HepG2 (cell line): ENCODE data around the gene ZBED6. TPM values are rescaled to one million over a fixed set of nuclear protein-coding genes. Genes with fewer than 3 reads are reported as not detected.
A peak's percentile ranks its signal among the peaks of the same experiment; 100 is the strongest.

Source experiments
- ATAC-seq: fragments of 200-7000 bp; cut with Tn5 transposase; 3 replicates; pipeline ENCODE4 v1.9.1; 2020; ENCODE audit warnings: mild to moderate bottlenecking, moderate library complexity
- BruUV-seq: library from RNA; stranded (reverse); fragments of 400-500 nt; replicated peaks from 2 replicates; lab custom pipeline; 2021; lab: Mats Ljungman, UMichigan
- CTCF ChIA-PET: fragments of 300-600 bp; formaldehyde crosslinking; extraction: SDS; loops from one replicate; lab custom pipeline; 2021; ENCODE audit warnings: low total read pairs, inconsistent platforms, low intra/inter-chr PET ratio; lab: Yijun Ruan, JAX
- POLR2A ChIA-PET: fragments of 350-600 bp; sonication (Branson Sonifier 250); formaldehyde crosslinking; loops from one replicate; lab custom pipeline; 2020; ENCODE audit warnings: antibody characterized with exemption, inconsistent platforms; lab: Yijun Ruan, JAX
- DNase-seq: peaks from one replicate; pipeline ENCODE4 v3.0.0-alpha.2; 2015; ENCODE audit warnings: low spot score
- FAIRE-seq: peaks from 3 replicates; lab custom pipeline; 2011; peaks lifted over from hg19 to GRCh38; lab: Jason Lieb, UNC
- H2AFZ ChIP-seq: one replicate; pipeline ENCODE4 v1.6.1; 2011; ENCODE audit warnings: low read length, inconsistent platforms
- H3K27ac ChIP-seq: fragments of 300-600 bp; 3 replicates; pipeline ENCODE4 v1.8.0; 2011; ENCODE audit warnings: mixed run types, mild to moderate bottlenecking, mixed read lengths, low read length, inconsistent platforms; ENCODE audit not compliant: insufficient read depth; ENCODE audit errors: extremely low read length
- H3K27me3 ChIP-seq, 2 experiments: fragments of 200-600 bp in 1 of 2; 2 replicates in 1 of 2; 3 replicates in 1 of 2; pipeline versions ENCODE4 v1.6.0 to v1.8.0; 2011; ENCODE audit warnings: low read length in 2 of 2, mild to moderate bottlenecking in 2 of 2, moderate library complexity in 2 of 2, inconsistent platforms in 1 of 2; ENCODE audit not compliant: insufficient read depth in 2 of 2, control insufficient read depth in 1 of 2
- H3K36me3 ChIP-seq, 2 experiments: fragments of 200-600 bp in 1 of 2; replicated peaks in 1 of 2; 2 replicates in 1 of 2; 3 replicates in 1 of 2; pipeline versions ENCODE4 v1.5.1 to v1.8.0; 2011; ENCODE audit warnings: low read length in 2 of 2, inconsistent platforms in 1 of 2; ENCODE audit not compliant: insufficient read depth in 2 of 2, control insufficient read depth in 1 of 2
- H3K4me1 ChIP-seq: 2 replicates; pipeline ENCODE4 v1.5.1; 2012; ENCODE audit warnings: low read length, inconsistent platforms; ENCODE audit not compliant: insufficient read depth
- H3K4me2 ChIP-seq: 2 replicates; pipeline ENCODE4 v1.6.0; 2011; ENCODE audit warnings: low read depth, low read length, inconsistent platforms
- H3K4me3 ChIP-seq, 3 experiments: fragments of 200-600 bp in 1 of 3; sonication (generic), shearing (Covaris generic) in 1 of 3; replicated peaks in 1 of 3; 2 replicates each; pipeline ENCODE4 v1.5.1; 2011 to 2016; ENCODE audit warnings: low read length in 3 of 3, inconsistent platforms in 2 of 3, low read depth in 2 of 3, mild to moderate bottlenecking in 2 of 3, control low read depth in 1 of 3, mixed read lengths in 1 of 3; ENCODE audit not compliant: insufficient read depth in 1 of 3
- H3K79me2 ChIP-seq: one replicate; pipeline ENCODE4 v1.6.1; 2011; ENCODE audit warnings: low read length, inconsistent platforms; ENCODE audit not compliant: insufficient read depth
- H3K9ac ChIP-seq: 2 replicates; pipeline ENCODE4 v1.6.0; 2011; ENCODE audit warnings: mild to moderate bottlenecking, low read depth, low read length, inconsistent platforms; ENCODE audit not compliant: insufficient read depth
- H3K9me3 ChIP-seq: 2 replicates; pipeline ENCODE4 v1.5.1; 2012; ENCODE audit warnings: mild to moderate bottlenecking, low read length
- H4K20me1 ChIP-seq: 2 replicates; pipeline ENCODE4 v1.6.0; 2011; ENCODE audit warnings: inconsistent platforms, mild to moderate bottlenecking, low read length, moderate library complexity; ENCODE audit not compliant: insufficient read depth
- ADNP ChIP-seq: sonication (generic); formaldehyde crosslinking; IDR thresholded peaks from 2 replicates; pipeline ENCODE4 v1.4.0; 2020; ENCODE audit warnings: missing genetic modification reagents
- ASH2L ChIP-seq: fragments of 300-600, 200-600 bp; sonication (generic); IDR thresholded peaks from 2 replicates; pipeline ENCODE4 v1.7.0; 2017; ENCODE audit warnings: low read depth, mild to moderate bottlenecking, moderate library complexity, mixed read lengths, low read length; ENCODE audit not compliant: insufficient read length
- CBX2 ChIP-seq, 2 experiments: fragments of 200-600 bp in 1 of 2; sonication (generic); formaldehyde crosslinking in 1 of 2; IDR thresholded peaks; 2 replicates each; pipeline versions ENCODE4 v1.7.0 to v1.8.1; 2018 to 2022; ENCODE audit warnings: low read depth in 2 of 2, low read length in 1 of 2, mild to moderate bottlenecking in 1 of 2, missing genetic modification reagents in 1 of 2
- ELF3 ChIP-seq: IDR thresholded peaks from 2 replicates; pipeline ENCODE4 v1.6.1; 2016; ENCODE audit warnings: missing genetic modification reagents, missing compliant biosample characterization
- FLYWCH1 ChIP-seq: sonication (generic); formaldehyde crosslinking; IDR thresholded peaks from 2 replicates; pipeline ENCODE4 v1.8.1; 2023; ENCODE audit warnings: mild to moderate bottlenecking, missing genetic modification reagents
- FOXK1 ChIP-seq: sonication (generic); formaldehyde crosslinking; IDR thresholded peaks from 2 replicates; pipeline ENCODE4 v1.4.0; 2020; ENCODE audit warnings: low read depth, missing genetic modification reagents, borderline replicate concordance
- HES4 ChIP-seq: sonication (generic); formaldehyde crosslinking; IDR thresholded peaks from 2 replicates; pipeline ENCODE4 v1.9.0; 2021; ENCODE audit warnings: mild to moderate bottlenecking, missing genetic modification reagents, borderline replicate concordance
- MAZ ChIP-seq, 2 experiments: sonication (generic) in 1 of 2; formaldehyde crosslinking in 1 of 2; IDR thresholded peaks; 2 replicates each; pipeline versions ENCODE4 v1.5.0 to v1.6.1; 2012 to 2020; ENCODE audit warnings: low read depth in 2 of 2, mild to moderate bottlenecking in 2 of 2, borderline replicate concordance in 1 of 2, improper control_type of control experiment in 1 of 2, low read length in 1 of 2, missing genetic modification reagents in 1 of 2, moderate library complexity in 1 of 2
- MTF1 ChIP-seq: sonication (generic); formaldehyde crosslinking; IDR thresholded peaks from 2 replicates; pipeline ENCODE4 v1.5.0; 2020; ENCODE audit warnings: missing genetic modification reagents
- NCOA1 ChIP-seq: sonication (generic); formaldehyde crosslinking; IDR thresholded peaks from 2 replicates; pipeline ENCODE4 v1.9.0; 2021; ENCODE audit warnings: missing genetic modification reagents
- PAXIP1 ChIP-seq: sonication (generic); formaldehyde crosslinking; conservative IDR thresholded peaks from 2 replicates; pipeline ENCODE4 v1.4.0; 2020; ENCODE audit warnings: mild to moderate bottlenecking, missing genetic modification reagents, moderate library complexity
- POLR2A ChIP-seq, 2 experiments: IDR thresholded peaks; 2 replicates each; pipeline ENCODE4 v1.6.1; 2011; ENCODE audit warnings: low read depth in 2 of 2, low read length in 2 of 2, mild to moderate bottlenecking in 1 of 2, moderate library complexity in 1 of 2; ENCODE audit not compliant: insufficient read depth in 1 of 2
- SAP130 ChIP-seq: IDR thresholded peaks from 2 replicates; pipeline ENCODE4 v1.6.1; 2016; ENCODE audit warnings: low read depth
- SOX6 ChIP-seq, 2 experiments: fragments of 450-650 bp in 1 of 2; sonication (generic) in 1 of 2; formaldehyde crosslinking in 1 of 2; IDR thresholded peaks; 2 replicates each; pipeline versions ENCODE4 v1.4.0 to v1.6.1; 2017 to 2020; ENCODE audit warnings: antibody characterized with exemption in 1 of 2, mild to moderate bottlenecking in 1 of 2, missing genetic modification reagents in 1 of 2
- SRSF1 ChIP-seq: fragments of 200-400 bp; formaldehyde crosslinking; optimal IDR thresholded peaks from 2 replicates; pipeline ENCODE3; 2017; ENCODE audit warnings: mild to moderate bottlenecking, low read depth, low read length, moderate library complexity
- SRSF9 ChIP-seq: fragments of 200-400 bp; formaldehyde crosslinking; IDR thresholded peaks from 2 replicates; pipeline ENCODE4 v1.6.1; 2018; ENCODE audit warnings: borderline replicate concordance, mild to moderate bottlenecking, low read depth, low read length; ENCODE audit not compliant: insufficient read depth, poor library complexity, severe bottlenecking
- TSC22D2 ChIP-seq: sonication (generic); formaldehyde crosslinking; IDR thresholded peaks from 2 replicates; pipeline ENCODE4 v1.5.1; 2020; ENCODE audit warnings: missing genetic modification reagents, mild to moderate bottlenecking, borderline replicate concordance
- ZFP62 ChIP-seq: sonication (generic); formaldehyde crosslinking; IDR thresholded peaks from 2 replicates; pipeline ENCODE4 v1.4.0; 2020; ENCODE audit warnings: missing genetic modification reagents
- ZNF569 ChIP-seq: sonication (generic); formaldehyde crosslinking; IDR thresholded peaks from 2 replicates; pipeline ENCODE4 v1.5.0; 2020; ENCODE audit warnings: mild to moderate bottlenecking, missing genetic modification reagents, moderate library complexity, borderline replicate concordance
- ZSCAN29 ChIP-seq: sonication (generic); formaldehyde crosslinking; conservative IDR thresholded peaks from 2 replicates; pipeline ENCODE4 v1.4.0; 2020; ENCODE audit warnings: mild to moderate bottlenecking, missing genetic modification reagents
- WGBS: methylation state at CpG from one replicate; pipeline ENCODE4 v1.1.6; 2017; ENCODE audit warnings: low lambda C conversion rate; 5-methylcytosine and 5-hydroxymethylcytosine counted together
- in situ Hi-C: cut with HindIII; loops from 2 replicates; pipeline ENCODE4 v1.10.0; 2017; ENCODE audit warnings: low pct_unique_long_range_greater_than_20kb; ENCODE audit not compliant: extremely low pct_ligation_motif_present
- intact Hi-C: fragments of 100-400 bp; cut with micrococcal nuclease; formaldehyde crosslinking; loops from one replicate; pipeline ENCODE4 v1.10.0; 2022; ENCODE audit not compliant: unreplicated experiment
- polyA plus RNA-seq, 8 experiments: library from polyadenylated mRNA; depleted of rRNA in 3 of 8; stranded (reverse) in 7 of 8; unstranded in 1 of 8; fragments of >200 nt; fragmentation: Illumina TruSeq in 4 of 8; extraction: Trizol in 4 of 8; gene quantifications; 2 replicates each; pipeline versions ENCODE4 v1.2.1 to v1.2.3, GENCODE V29; 2011 to 2016; ENCODE audit warnings: low read depth in 4 of 8, missing spikeins in 1 of 8, mixed read lengths in 1 of 8; ENCODE audit not compliant: insufficient read depth in 1 of 8
- total RNA-seq, 5 experiments: library from RNA; depleted of rRNA; stranded (reverse); fragments of >200 nt; fragmentation: Illumina TruSeq; extraction: Trizol; gene quantifications; 2 replicates each; pipeline ENCODE4 v1.2.3, GENCODE V29; 2016; ENCODE audit warnings: low read depth in 1 of 5

Gene ZBED6
- total and polyA plus RNA-seq, 2 of the 13 experiments (the other 11 are each of a cell fraction or from before 2014, with no cell fraction given): 9.3 to 12.5 TPM

GRCh38 chr1:203797216-203797615, 1.8 kb downstream of the ZBED6 start (continued):
- TF ChIP-seq SAP130 (CRISPR knock-in tag) (no peak), FOXK1 (CRISPR knock-in tag) (no peak), CBX2 (IDR thresholded peaks at IDR 0.05; ENCODE audit: low read depth, low read length) (no peak), CBX2 (CRISPR knock-in tag; IDR thresholded peaks at IDR 0.05; ENCODE audit: low read depth) (no peak), ELF3 (CRISPR knock-in tag) (no peak)

GRCh38 chr1:203797948-203798655, 2.7 kb downstream of the ZBED6 start:
- ATAC-seq (no peak), FAIRE-seq (no peak), DNase-seq (peak; percentile 9)
- WGBS: 99% methylated on average over 6 of the region's 6 CpGs
- Histone ChIP-seq H3K79me2 (peaks cover 63% of the 10 kb centered on the region), H3K9ac (no peak overlapping the region), H3K36me3 (peaks cover 2 to 25% of the 10 kb centered on the region in 2 experiments; a peak in 3 of 5 replicates), H3K27me3 (no peaks in the 10 kb centered on the region), H3K9me3 (no peaks in the 10 kb centered on the region), H3K27ac (no peak overlapping the region), H3K4me1 (peaks cover 43% of the 10 kb centered on the region), H4K20me1 (peaks cover 34% of the 10 kb centered on the region), H3K4me3 (no peak overlapping the region), H3K4me2 (peak overlapping the region; percentile 83), H2AFZ (no peak overlapping the region)
- intact Hi-C loops: no loop called here
- ChIA-PET POLR2A (no interaction called here), CTCF (no interaction called here)
- BruUV-seq: no TSS peak
- in situ Hi-C loops: no loop called here
- TF ChIP-seq MTF1: no peak
- no peak for TF ChIP-seq ZSCAN29
- TF ChIP-seq PAXIP1: no peak
- TF ChIP-seq FLYWCH1 (CRISPR knock-in tag): no peak
- TF ChIP-seq ADNP (CRISPR knock-in tag): no peak
- TF ChIP-seq POLR2A (IDR thresholded peaks at IDR 0.05; ENCODE audit: insufficient read depth in 1 of 2, low read depth in 2 of 2, low read length in 2 of 2): no peak; a peak in 1 of 4 replicates
- no peak for TF ChIP-seq TSC22D2
- TF ChIP-seq SRSF1: no peak
- no peak for TF ChIP-seq SRSF9
- TF ChIP-seq MAZ (IDR thresholded peaks at IDR 0.05; ENCODE audit: borderline replicate concordance, low read depth, low read length): no peak
- no peak for TF ChIP-seq MAZ (CRISPR knock-in tag; IDR thresholded peaks at IDR 0.05; ENCODE audit: low read depth)
- TF ChIP-seq ZFP62 (CRISPR knock-in tag): no peak
- TF ChIP-seq ZNF569 (CRISPR knock-in tag): no peak
- no peak for TF ChIP-seq SOX6 (IDR thresholded peaks at IDR 0.05)
- no peak for TF ChIP-seq SOX6 (CRISPR knock-in tag; IDR thresholded peaks at IDR 0.05)
- no peak for TF ChIP-seq HES4 (CRISPR knock-in tag)
- no peak for TF ChIP-seq ASH2L
- no peak for TF ChIP-seq NCOA1 (CRISPR knock-in tag)
